Glutamatergic neuron (in vitro differentiated cells): ENCODE results near the gene ATAD1. TPM values are rescaled to one million over a fixed set of nuclear protein-coding genes. Genes with fewer than 3 reads are reported as not detected.
"Not testable (repeated sequence)": the region's sequence is repeated elsewhere in the genome, so short reads cannot be mapped to it uniquely, and the experiment has no call there.

Experiments
- DNase-seq: peaks from one replicate; pipeline ENCODE4 v3.0.0; 2022
- H3K27ac Mint-ChIP-seq: one replicate; pipeline ENCODE4 v1.8.0; 2020; ENCODE audit warnings: mild to moderate bottlenecking, mixed read lengths, inconsistent platforms; ENCODE audit not compliant: unreplicated experiment
- H3K27me3 Mint-ChIP-seq: one replicate; pipeline ENCODE4 v1.8.0; 2020; ENCODE audit warnings: mild to moderate bottlenecking, moderate library complexity, mixed read lengths, inconsistent platforms; ENCODE audit not compliant: unreplicated experiment
- H3K36me3 Mint-ChIP-seq: one replicate; pipeline ENCODE4 v1.8.0; 2020; ENCODE audit warnings: mild to moderate bottlenecking, mixed read lengths, inconsistent platforms; ENCODE audit not compliant: unreplicated experiment
- H3K4me1 Mint-ChIP-seq: one replicate; pipeline ENCODE4 v1.8.0; 2020; ENCODE audit warnings: mild to moderate bottlenecking, low read depth, mixed read lengths, inconsistent platforms; ENCODE audit not compliant: unreplicated experiment
- H3K4me3 Mint-ChIP-seq: one replicate; pipeline ENCODE4 v1.8.0; 2020; ENCODE audit warnings: mild to moderate bottlenecking, mixed read lengths, inconsistent platforms; ENCODE audit not compliant: unreplicated experiment
- H3K9me3 Mint-ChIP-seq: one replicate; pipeline ENCODE4 v1.8.0; 2020; ENCODE audit warnings: mild to moderate bottlenecking, moderate library complexity, mixed read lengths, inconsistent platforms; ENCODE audit not compliant: unreplicated experiment
- total RNA-seq: library from RNA; stranded (reverse); fragmentation: NEBNext Ultra II Directional; extraction: Animal tissue kit (Norgen Biotek cat#: 25700); gene quantifications from one replicate; pipeline ENCODE4 v1.2.1, GENCODE V29; 2021; ENCODE audit not compliant: unreplicated experiment
- TF ChIP-seq, protein P1 (sequence below): fragments of 200-600 bp; sonication (generic); IDR thresholded peaks from one replicate; pipeline ENCODE4 v1.5.0; 2021; ENCODE audit not compliant: partially characterized antibody, unreplicated experiment

Gene ATAD1
- total RNA-seq, 1 donor from 2014 or later = 79.0 TPM

DNA sequence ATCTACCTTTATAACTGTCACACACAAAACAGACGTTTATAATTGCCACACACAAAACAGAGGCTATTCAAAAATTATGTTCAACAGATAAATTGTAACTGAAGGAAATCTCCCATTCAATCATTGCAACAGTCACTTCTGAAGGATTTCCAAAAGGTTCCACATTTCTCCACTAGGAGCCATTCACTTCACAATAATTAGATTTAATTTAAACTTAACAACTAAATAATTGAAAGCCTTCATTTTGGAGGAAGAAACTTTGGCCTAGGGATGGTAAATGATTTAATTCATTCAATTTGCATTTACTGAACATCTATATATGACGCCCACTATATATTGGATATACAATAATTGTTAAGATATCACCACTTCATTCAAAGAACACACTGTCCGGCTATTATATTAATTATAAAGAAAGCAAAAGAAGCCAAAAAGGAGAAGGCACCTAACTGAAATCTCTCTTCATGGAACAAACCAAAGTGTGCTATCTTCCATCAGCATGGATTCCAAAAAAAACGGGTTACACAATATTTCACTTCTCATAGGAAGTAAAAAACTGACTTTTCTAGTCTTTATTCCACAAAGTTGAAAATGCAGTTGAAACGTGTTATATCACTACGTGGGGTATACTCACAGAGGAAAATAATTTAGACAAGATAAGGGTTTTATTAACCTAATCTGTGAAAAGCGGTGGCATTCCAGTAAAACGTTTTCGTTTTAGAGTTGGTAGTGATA, 1.7 kb downstream of the ATAD1 start:
- peak overlapping the region; percentile 95 for H3K4me3 Mint-ChIP-seq
- H3K27me3 Mint-ChIP-seq = no peaks in the 10 kb centered on the region
- no peak for DNase-seq
- H3K27ac Mint-ChIP-seq = no peak overlapping the region
- peaks cover 10% of the 10 kb centered on the region for H3K4me1 Mint-ChIP-seq
- H3K36me3 Mint-ChIP-seq = no peaks in the 10 kb centered on the region
- peaks cover 4% of the 10 kb centered on the region for H3K9me3 Mint-ChIP-seq
- TF ChIP-seq, protein P1, sequence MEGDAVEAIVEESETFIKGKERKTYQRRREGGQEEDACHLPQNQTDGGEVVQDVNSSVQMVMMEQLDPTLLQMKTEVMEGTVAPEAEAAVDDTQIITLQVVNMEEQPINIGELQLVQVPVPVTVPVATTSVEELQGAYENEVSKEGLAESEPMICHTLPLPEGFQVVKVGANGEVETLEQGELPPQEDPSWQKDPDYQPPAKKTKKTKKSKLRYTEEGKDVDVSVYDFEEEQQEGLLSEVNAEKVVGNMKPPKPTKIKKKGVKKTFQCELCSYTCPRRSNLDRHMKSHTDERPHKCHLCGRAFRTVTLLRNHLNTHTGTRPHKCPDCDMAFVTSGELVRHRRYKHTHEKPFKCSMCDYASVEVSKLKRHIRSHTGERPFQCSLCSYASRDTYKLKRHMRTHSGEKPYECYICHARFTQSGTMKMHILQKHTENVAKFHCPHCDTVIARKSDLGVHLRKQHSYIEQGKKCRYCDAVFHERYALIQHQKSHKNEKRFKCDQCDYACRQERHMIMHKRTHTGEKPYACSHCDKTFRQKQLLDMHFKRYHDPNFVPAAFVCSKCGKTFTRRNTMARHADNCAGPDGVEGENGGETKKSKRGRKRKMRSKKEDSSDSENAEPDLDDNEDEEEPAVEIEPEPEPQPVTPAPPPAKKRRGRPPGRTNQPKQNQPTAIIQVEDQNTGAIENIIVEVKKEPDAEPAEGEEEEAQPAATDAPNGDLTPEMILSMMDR = peak; percentile 46

DNA sequence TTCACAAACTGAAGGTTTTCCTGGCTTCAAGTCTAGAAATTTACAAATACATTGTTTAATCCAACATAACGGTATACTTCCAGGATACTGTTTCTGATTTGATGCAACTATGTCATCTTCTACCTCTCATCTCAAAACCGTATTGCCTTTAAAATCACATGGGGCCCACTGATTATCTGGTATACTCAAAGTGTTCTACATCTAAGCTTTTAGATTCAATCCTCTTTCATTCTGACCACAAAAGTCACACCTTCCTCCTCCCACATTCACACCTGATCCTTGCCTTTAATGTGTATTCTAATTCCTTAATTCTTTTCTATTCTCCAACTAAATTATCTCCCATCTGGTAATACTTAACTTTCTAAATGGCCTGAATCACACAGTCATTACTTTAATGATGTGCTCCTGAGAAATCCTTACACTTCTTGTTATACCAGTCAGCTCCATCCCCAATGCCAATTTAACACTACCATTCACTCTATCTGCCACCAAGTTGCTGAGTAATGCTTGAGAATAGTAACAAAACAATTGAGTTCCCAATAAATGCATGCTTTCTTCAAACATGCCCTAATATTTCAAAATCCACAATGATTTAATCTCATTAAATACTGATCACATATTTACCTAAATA, 13.0 kb downstream of the ATAD1 start:
- peaks cover 5% of the 10 kb centered on the region for H3K9me3 Mint-ChIP-seq
- peaks cover 54% of the 10 kb centered on the region for H3K36me3 Mint-ChIP-seq
- no peak for DNase-seq
- H3K4me3 Mint-ChIP-seq = no peak overlapping the region
- TF ChIP-seq, protein P1 = no peak
- H3K27me3 Mint-ChIP-seq = no peaks in the 10 kb centered on the region
- no peak overlapping the region for H3K27ac Mint-ChIP-seq
- no peaks in the 10 kb centered on the region for H3K4me1 Mint-ChIP-seq

DNA sequence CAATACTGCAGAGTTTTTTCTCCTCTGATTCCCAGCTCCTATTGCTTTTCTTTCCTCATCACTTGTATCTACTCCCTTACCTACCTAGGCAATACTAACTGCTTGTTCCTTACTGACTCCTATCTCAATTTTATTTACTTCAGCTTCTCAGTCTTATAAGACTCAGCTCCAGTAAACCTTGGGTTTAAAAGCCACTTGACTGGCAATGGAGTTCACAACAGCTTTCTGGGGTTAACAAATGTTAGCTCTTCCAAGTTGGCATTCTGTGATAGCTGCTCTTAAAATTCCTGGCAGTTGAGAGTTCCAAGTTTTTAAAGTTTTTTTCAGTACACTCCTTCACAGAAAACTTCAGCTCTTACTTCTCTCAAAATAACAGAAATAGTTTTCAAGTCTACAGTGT, 14.2 kb downstream of the ATAD1 start:
- no peaks in the 10 kb centered on the region for H3K4me1 Mint-ChIP-seq
- H3K27me3 Mint-ChIP-seq = no peaks in the 10 kb centered on the region
- TF ChIP-seq, protein P1 = no peak
- H3K36me3 Mint-ChIP-seq = peaks cover 60% of the 10 kb centered on the region
- DNase-seq = no peak
- H3K4me3 Mint-ChIP-seq = no peak overlapping the region
- H3K9me3 Mint-ChIP-seq = peaks cover 5% of the 10 kb centered on the region
- no peak overlapping the region for H3K27ac Mint-ChIP-seq

DNA sequence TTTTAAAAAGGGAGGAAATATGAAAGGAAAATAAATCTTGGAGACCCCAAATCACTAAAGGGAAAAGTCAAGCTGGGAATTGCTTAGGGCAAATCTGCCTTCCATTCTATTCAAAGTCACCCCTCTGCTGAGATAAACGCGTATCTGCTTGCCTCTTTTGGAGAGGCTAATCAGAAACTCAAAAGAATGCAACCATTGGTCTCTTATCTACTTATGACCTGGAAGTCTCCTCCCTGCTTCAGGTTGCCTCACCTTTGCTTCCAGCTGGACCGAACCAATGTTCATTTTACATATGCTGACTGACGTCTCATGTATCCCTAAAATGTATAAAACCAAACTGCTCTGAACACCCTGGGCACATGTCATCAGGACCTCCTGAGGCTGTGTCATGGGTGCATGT, 14.7 kb downstream of the ATAD1 start:
- peaks cover 5% of the 10 kb centered on the region for H3K9me3 Mint-ChIP-seq
- H3K4me3 Mint-ChIP-seq = no peak overlapping the region
- TF ChIP-seq, protein P1 = no peak

DNA sequence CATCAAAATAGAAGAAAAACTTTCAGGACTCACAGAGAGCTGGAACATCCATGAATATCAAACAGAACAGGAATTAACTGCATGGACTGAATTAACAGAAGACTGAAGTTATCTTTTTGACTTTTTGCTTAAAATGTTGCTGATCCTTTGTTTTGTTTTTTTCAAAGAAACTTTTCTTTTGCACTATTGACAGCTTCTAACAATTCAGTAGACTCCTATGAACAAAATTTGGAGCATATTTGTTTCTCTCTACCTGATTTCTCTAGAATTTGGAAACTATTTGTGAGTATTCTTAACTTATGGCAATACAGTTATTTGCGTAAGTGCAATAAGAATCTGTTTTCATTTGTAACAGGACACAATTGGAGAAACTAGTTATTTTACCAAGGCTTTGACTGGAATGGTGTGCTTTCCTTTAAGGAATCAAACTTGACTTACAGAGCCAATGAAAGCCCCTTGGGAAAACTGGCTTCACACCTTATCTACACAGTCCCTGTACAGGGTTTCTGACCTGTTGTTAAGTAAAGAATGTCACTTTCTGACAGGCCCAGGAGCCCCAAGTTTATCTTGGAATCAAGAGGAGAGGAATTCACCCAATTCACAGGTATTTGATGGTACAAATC, 16.1 kb downstream of the ATAD1 start:
- not testable (repeated sequence) for DNase-seq, H3K4me1 Mint-ChIP-seq, H3K27me3 Mint-ChIP-seq, H3K9me3 Mint-ChIP-seq, H3K27ac Mint-ChIP-seq, H3K4me3 Mint-ChIP-seq
- peaks cover 60% of the 10 kb centered on the region for H3K36me3 Mint-ChIP-seq

More for the DNA sequence above, 14.7 kb downstream of the ATAD1 start:
- no peaks in the 10 kb centered on the region for H3K4me1 Mint-ChIP-seq
- no peaks in the 10 kb centered on the region for H3K27me3 Mint-ChIP-seq
- no peak overlapping the region for H3K27ac Mint-ChIP-seq
- DNase-seq = no peak
- peaks cover 60% of the 10 kb centered on the region for H3K36me3 Mint-ChIP-seq
